Muscle layer of duodenum (tissue), 2 donors: Measurements from ENCODE around the gene TBC1D20.
"Not testable (repeated sequence)": the region's sequence is repeated elsewhere in the genome, so short reads cannot be mapped to it uniquely, and the experiment has no call there.

Source experiments
- H3K27ac ChIP-seq: one replicate; pipeline ENCODE4 v1.7.0; 2013; ENCODE audit warnings: mild to moderate bottlenecking, low read length
- H3K27me3 ChIP-seq: one replicate; pipeline ENCODE4 v1.7.0; 2013; ENCODE audit warnings: low read depth, mild to moderate bottlenecking, control low read depth, low read length
- H3K36me3 ChIP-seq, 2 donors: one replicate each; pipeline ENCODE4 v1.7.0; 2013; ENCODE audit warnings: low read length in 2 of 2, control low read depth in 1 of 2, mild to moderate bottlenecking in 1 of 2; ENCODE audit not compliant: insufficient read depth in 2 of 2, control insufficient read depth in 1 of 2
- H3K4me1 ChIP-seq, 2 donors: one replicate each; pipeline ENCODE4 v1.7.0; 2013; ENCODE audit warnings: low read length in 2 of 2, mild to moderate bottlenecking in 2 of 2, control low read depth in 1 of 2, moderate library complexity in 1 of 2; ENCODE audit not compliant: insufficient read depth in 2 of 2, control insufficient read depth in 1 of 2
- H3K4me3 ChIP-seq, 2 donors: one replicate each; pipeline ENCODE4 v1.7.0; 2013; ENCODE audit warnings: low read length in 2 of 2, low read depth in 1 of 2, mild to moderate bottlenecking in 1 of 2
- H3K9me3 ChIP-seq, 2 donors: one replicate each; pipeline ENCODE4 v1.7.0; 2013; ENCODE audit warnings: low read length in 2 of 2, control low read depth in 1 of 2, mild to moderate bottlenecking in 1 of 2; ENCODE audit not compliant: control insufficient read depth in 1 of 2
- donor health status: healthy.

TBC1D20 gene

DNA sequence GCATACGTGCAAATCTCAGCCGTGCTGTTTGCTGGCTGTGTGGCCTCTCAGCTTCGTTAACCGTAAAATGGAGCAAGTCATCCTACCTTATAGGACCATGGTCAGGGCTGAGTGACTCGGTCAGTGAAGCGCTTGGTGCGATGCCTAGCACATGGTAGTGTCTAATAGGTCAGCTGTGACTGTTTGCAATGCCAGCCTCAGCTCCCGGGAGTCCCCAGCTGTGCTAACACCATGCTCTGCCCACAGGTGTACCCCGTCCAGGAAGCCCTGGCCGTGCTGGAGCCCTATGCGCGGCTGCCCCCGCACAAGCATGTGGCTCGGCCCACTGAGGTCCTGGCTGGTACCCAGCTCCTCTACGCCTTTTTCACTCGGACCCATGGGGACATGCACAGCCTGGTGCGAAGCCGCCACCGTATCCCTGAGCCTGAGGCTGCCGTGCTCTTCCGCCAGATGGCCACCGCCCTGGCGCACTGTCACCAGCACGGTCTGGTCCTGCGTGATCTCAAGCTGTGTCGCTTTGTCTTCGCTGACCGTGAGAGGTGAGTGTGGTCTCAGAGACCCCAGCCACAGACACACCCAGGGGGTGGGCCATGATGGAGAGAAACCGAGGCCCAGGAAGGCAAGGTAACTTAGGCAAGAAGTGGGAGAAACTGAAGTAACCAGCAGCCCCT is 71.2 kb downstream of the TBC1D20 start:
- peaks cover 12 to 32% of the 10 kb centered on the region in 2 donors for H3K36me3 ChIP-seq
- H3K27ac ChIP-seq: no peak overlapping the region
- H3K27me3 ChIP-seq: no peaks in the 10 kb centered on the region
- H3K9me3 ChIP-seq: no peaks in the 10 kb centered on the region
- H3K4me3 ChIP-seq: no peak overlapping the region
- H3K4me1 ChIP-seq: no peaks in the 10 kb centered on the region

DNA sequence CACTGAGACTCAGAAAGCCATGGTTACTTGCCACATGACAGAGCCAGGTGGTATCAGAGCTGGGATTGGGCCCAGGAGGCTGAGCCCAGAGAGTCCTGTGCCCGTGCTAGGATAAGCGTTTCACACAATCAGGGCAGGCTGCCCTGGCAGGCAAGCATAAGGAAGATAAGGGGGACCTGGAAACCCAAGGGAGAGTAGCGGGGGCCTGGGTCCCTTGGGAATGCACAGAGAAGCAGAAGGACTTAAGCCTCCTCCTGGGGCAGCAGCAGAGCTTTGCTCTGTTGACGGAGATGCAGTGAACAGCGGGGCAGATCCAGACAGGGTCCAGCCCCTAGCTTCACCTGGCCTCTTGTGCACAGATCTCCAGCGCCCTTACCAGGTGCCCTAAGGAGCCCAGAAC is 73.1 kb downstream of the TBC1D20 start:
- Histone ChIP-seq H3K27me3 (no peaks in the 10 kb centered on the region), H3K4me3 (no peak overlapping the region), H3K36me3 (peaks cover 8 to 28% of the 10 kb centered on the region in 2 donors), H3K27ac (no peak overlapping the region), H3K4me1 (no peaks in the 10 kb centered on the region), H3K9me3 (no peaks in the 10 kb centered on the region)

GRCh38 chr20:388034-388994 is 74.0 kb downstream of the TBC1D20 start:
- Histone ChIP-seq H3K36me3 (peaks cover 5 to 28% of the 10 kb centered on the region in 2 donors), H3K27ac (no peak overlapping the region), H3K4me3 (no peak overlapping the region), H3K4me1 (no peaks in the 10 kb centered on the region), H3K9me3 (no peaks in the 10 kb centered on the region), H3K27me3 (no peaks in the 10 kb centered on the region)

GRCh38 chr20:387520-387919 is 74.8 kb downstream of the TBC1D20 start:
- Histone ChIP-seq H3K9me3 (no peaks in the 10 kb centered on the region), H3K4me3 (no peak overlapping the region), H3K27me3 (no peaks in the 10 kb centered on the region), H3K36me3 (peaks cover 5 to 28% of the 10 kb centered on the region in 2 donors), H3K4me1 (no peaks in the 10 kb centered on the region), H3K27ac (no peak overlapping the region)

- H3K4me3 ChIP-seq, H3K27ac ChIP-seq, H3K4me1 ChIP-seq, H3K9me3 ChIP-seq, H3K27me3 ChIP-seq: not testable (repeated sequence)
- peaks cover 5 to 28% of the 10 kb centered on the region in 2 donors for H3K36me3 ChIP-seq
Observed at GRCh38 chr20:386634-387033, 75.7 kb downstream of the TBC1D20 start.
